WTC11 (cell line): Measurements from ENCODE around the gene FCMR. TPM values are rescaled to one million over a fixed set of nuclear protein-coding genes. Genes with fewer than 3 reads are reported as not detected.

Experiments used
- ATAC-seq: fragments of 200-7000 bp; cut with Tn5 transposase; 2 replicates; pipeline ENCODE4 v1.10.0; 2021; ENCODE audit warnings: mild to moderate bottlenecking, moderate library complexity
- CTCF ChIA-PET: fragments of 300-600 bp; sonication (Branson Sonifier 250); formaldehyde crosslinking; loops from one replicate; lab custom pipeline; 2021; ENCODE audit warnings: antibody characterized with exemption; lab: Charles Lee
- POLR2A ChIA-PET: fragments of 350-600 bp; sonication (Branson Sonifier 250); formaldehyde crosslinking; loops from one replicate; lab custom pipeline; 2021; ENCODE audit warnings: antibody characterized with exemption; lab: Charles Lee
- DNase-seq: peaks from one replicate; pipeline ENCODE4 v3.0.0; 2021; ENCODE audit warnings: low spot score
- H3K27ac Mint-ChIP-seq: 2 replicates; pipeline ENCODE4 v1.8.0; 2021; ENCODE audit warnings: mixed read lengths
- H3K27me3 Mint-ChIP-seq: 2 replicates; pipeline ENCODE4 v1.8.0; 2021; ENCODE audit warnings: low read depth, mild to moderate bottlenecking, moderate library complexity, mixed read lengths
- H3K36me3 Mint-ChIP-seq: 2 replicates; pipeline ENCODE4 v1.8.0; 2021; ENCODE audit warnings: mixed read lengths
- H3K4me1 Mint-ChIP-seq: 2 replicates; pipeline ENCODE4 v1.8.0; 2022; ENCODE audit warnings: mixed read lengths
- H3K4me3 Mint-ChIP-seq: 2 replicates; pipeline ENCODE4 v1.8.0; 2021; ENCODE audit warnings: mild to moderate bottlenecking, moderate library complexity, mixed read lengths
- H3K9me3 Mint-ChIP-seq: 2 replicates; pipeline ENCODE4 v1.8.0; 2021; ENCODE audit warnings: mixed read lengths
- ERG ChIP-seq: fragments of 250-450 bp; sonication (Bioruptor Pico); IDR thresholded peaks from 2 replicates; pipeline ENCODE4 v1.8.0; 2021; ENCODE audit warnings: mild to moderate bottlenecking
- FOXP4 ChIP-seq: sonication (generic); formaldehyde crosslinking; IDR thresholded peaks from 2 replicates; pipeline ENCODE4 v1.8.0; 2022; ENCODE audit warnings: mild to moderate bottlenecking, missing genetic modification reagents
- GTF2I ChIP-seq: fragments of 250-450 bp; sonication (Bioruptor Pico); conservative IDR thresholded peaks from 2 replicates; pipeline ENCODE4 v1.4.0; 2021; ENCODE audit warnings: mild to moderate bottlenecking
- MLX ChIP-seq: sonication (generic); formaldehyde crosslinking; IDR thresholded peaks from 2 replicates; pipeline ENCODE4 v1.8.1; 2023; ENCODE audit warnings: mild to moderate bottlenecking, missing genetic modification reagents, moderate library complexity
- MYBL2 ChIP-seq: sonication (generic); formaldehyde crosslinking; IDR thresholded peaks from 2 replicates; pipeline ENCODE4 v1.8.1; 2023; ENCODE audit warnings: mild to moderate bottlenecking, moderate library complexity, missing genetic modification reagents
- OVOL2 ChIP-seq: fragments of 250-450 bp; sonication (Bioruptor Pico); IDR thresholded peaks from 2 replicates; pipeline ENCODE4 v1.9.0; 2021; ENCODE audit warnings: mild to moderate bottlenecking, borderline replicate concordance
- SMAD3 ChIP-seq: sonication (generic); formaldehyde crosslinking; IDR thresholded peaks from 2 replicates; pipeline ENCODE4 v1.8.0; 2022; ENCODE audit warnings: missing genetic modification reagents, mild to moderate bottlenecking, borderline replicate concordance
- ZNF121 ChIP-seq: sonication (generic); formaldehyde crosslinking; IDR thresholded peaks from 2 replicates; pipeline ENCODE4 v1.8.0; 2023; ENCODE audit warnings: missing genetic modification reagents
- ZNF219 ChIP-seq: sonication (generic); formaldehyde crosslinking; IDR thresholded peaks from 2 replicates; pipeline ENCODE4 v1.8.0; 2023; ENCODE audit warnings: missing genetic modification reagents, mild to moderate bottlenecking, borderline replicate concordance
- ZNF512 ChIP-seq: sonication (generic); formaldehyde crosslinking; IDR thresholded peaks from 2 replicates; pipeline ENCODE4 v1.8.1; 2022; ENCODE audit warnings: missing genetic modification reagents, borderline replicate concordance
- total RNA-seq: library from RNA; stranded (reverse); gene quantifications from 3 replicates; pipeline ENCODE4 v1.2.3, GENCODE V29; 2021

Gene FCMR
- total RNA-seq, 1 experiment from 2014 or later, result 1.0 TPM

- Mint-ChIP-seq H3K27ac (no peak overlapping the region), H3K4me1 (peaks cover 5% of the 10 kb centered on the region; the same call in 1 of the 2 replicates), H3K4me3 (no peak overlapping the region), H3K36me3 (no peaks in the 10 kb centered on the region), H3K27me3 (peaks cover 16% of the 10 kb centered on the region; the same call in 1 of the 2 replicates), H3K9me3 (peaks cover 5% of the 10 kb centered on the region)
- no peak for DNase-seq
- CTCF ChIA-PET, result interaction anchor here (0.6 to 1.6 kb wide), 7 partner anchors 48 to 228 kb away, joined by 3 to 5 read pairs (median 3); partner anchors contain the start of gene PFKFB2
- POLR2A ChIA-PET, result no interaction called here
- TF ChIP-seq OVOL2 (CRISPR knock-in tag), result no peak
- no peak for TF ChIP-seq ZNF219 (CRISPR knock-in tag)
- no peak for TF ChIP-seq ERG
- no peak for TF ChIP-seq MLX (CRISPR knock-in tag)
- no peak for ATAC-seq
These were observed 62.6 kb downstream of the FCMR start for GRCh38 chr1:206859082-206859521.

GRCh38 chr1:206856674-206857464 lies 64.9 kb downstream of the FCMR start:
- H3K27me3 Mint-ChIP-seq, result peaks cover 14% of the 10 kb centered on the region
- no peak overlapping the region for H3K27ac Mint-ChIP-seq
- no peak for DNase-seq
- no peaks in the 10 kb centered on the region for H3K36me3 Mint-ChIP-seq
- H3K4me3 Mint-ChIP-seq, result no peak overlapping the region
- H3K4me1 Mint-ChIP-seq, result peaks cover 2% of the 10 kb centered on the region; the same call in 1 of the 2 replicates
- H3K9me3 Mint-ChIP-seq, result peaks cover 25% of the 10 kb centered on the region
- peak; percentile 81 for ATAC-seq
- ChIA-PET CTCF (interaction anchor here (1.0 to 3.3 kb wide), 7 partner anchors 9 to 126 kb away, joined by 3 to 13 read pairs (median 3); partner anchors contain the start of gene IL20), POLR2A (no interaction called here)
- TF ChIP-seq ZNF121 (CRISPR knock-in tag), result peak; percentile 99
- TF ChIP-seq GTF2I (CRISPR knock-in tag), result 0 out of 2 replicates have a peak, but pooled peaks have one; percentile 49
- TF ChIP-seq FOXP4 (CRISPR knock-in tag), result no peak

GRCh38 chr1:206855859-206856258 lies 65.9 kb downstream of the FCMR start:
- no peaks in the 10 kb centered on the region for H3K36me3 Mint-ChIP-seq
- DNase-seq (no peak), ATAC-seq (no peak)
- POLR2A ChIA-PET, result interaction anchor here (1.5 kb wide), 1 partner anchor 21 kb away, joined by 9 read pairs; no protein-coding TSS in a partner anchor
- peaks cover 35% of the 10 kb centered on the region for H3K9me3 Mint-ChIP-seq
- H3K27ac Mint-ChIP-seq, result no peak overlapping the region
- CTCF ChIA-PET, result interaction anchor here (1.0 to 3.3 kb wide), 2 partner anchors 56 to 127 kb away, joined by 3 to 13 read pairs; no protein-coding TSS in a partner anchor
- H3K4me3 Mint-ChIP-seq, result no peak overlapping the region
- H3K27me3 Mint-ChIP-seq, result peaks cover 13% of the 10 kb centered on the region
- peaks cover 2% of the 10 kb centered on the region; the same call in 1 of the 2 replicates for H3K4me1 Mint-ChIP-seq
- TF ChIP-seq ZNF512 (CRISPR knock-in tag) (no peak), MYBL2 (CRISPR knock-in tag) (no peak), SMAD3 (CRISPR knock-in tag) (no peak)
